WTC11 (cell line): ENCODE data around the gene TGDS.

Experiments used
- CREB1 ChIP-seq: sonication (generic); formaldehyde crosslinking; IDR thresholded peaks from 2 replicates; pipeline ENCODE4 v1.8.0; 2023; ENCODE audit warnings: mild to moderate bottlenecking, missing genetic modification reagents
- GABPB1 ChIP-seq: sonication (generic); formaldehyde crosslinking; IDR thresholded peaks from 2 replicates; pipeline ENCODE4 v1.8.1; 2023; ENCODE audit warnings: mild to moderate bottlenecking, missing genetic modification reagents
- TEAD4 ChIP-seq: sonication (generic); formaldehyde crosslinking; IDR thresholded peaks from 2 replicates; pipeline ENCODE4 v1.8.0; 2022; ENCODE audit warnings: mild to moderate bottlenecking, missing genetic modification reagents
- TF ChIP-seq, protein P1 (sequence below): fragments of 200-600 bp; IDR thresholded peaks from 2 replicates; pipeline ENCODE4 v1.8.0; 2022; ENCODE audit warnings: antibody characterized with exemption
- TF ChIP-seq, protein P2 (sequence below): sonication (generic); formaldehyde crosslinking; IDR thresholded peaks from 2 replicates; pipeline ENCODE4 v1.8.1; 2023; ENCODE audit warnings: mild to moderate bottlenecking, missing genetic modification reagents, moderate library complexity

- TF ChIP-seq, protein P1, sequence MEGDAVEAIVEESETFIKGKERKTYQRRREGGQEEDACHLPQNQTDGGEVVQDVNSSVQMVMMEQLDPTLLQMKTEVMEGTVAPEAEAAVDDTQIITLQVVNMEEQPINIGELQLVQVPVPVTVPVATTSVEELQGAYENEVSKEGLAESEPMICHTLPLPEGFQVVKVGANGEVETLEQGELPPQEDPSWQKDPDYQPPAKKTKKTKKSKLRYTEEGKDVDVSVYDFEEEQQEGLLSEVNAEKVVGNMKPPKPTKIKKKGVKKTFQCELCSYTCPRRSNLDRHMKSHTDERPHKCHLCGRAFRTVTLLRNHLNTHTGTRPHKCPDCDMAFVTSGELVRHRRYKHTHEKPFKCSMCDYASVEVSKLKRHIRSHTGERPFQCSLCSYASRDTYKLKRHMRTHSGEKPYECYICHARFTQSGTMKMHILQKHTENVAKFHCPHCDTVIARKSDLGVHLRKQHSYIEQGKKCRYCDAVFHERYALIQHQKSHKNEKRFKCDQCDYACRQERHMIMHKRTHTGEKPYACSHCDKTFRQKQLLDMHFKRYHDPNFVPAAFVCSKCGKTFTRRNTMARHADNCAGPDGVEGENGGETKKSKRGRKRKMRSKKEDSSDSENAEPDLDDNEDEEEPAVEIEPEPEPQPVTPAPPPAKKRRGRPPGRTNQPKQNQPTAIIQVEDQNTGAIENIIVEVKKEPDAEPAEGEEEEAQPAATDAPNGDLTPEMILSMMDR: no peak
- no peak for TF ChIP-seq TEAD4 (CRISPR knock-in tag)
- TF ChIP-seq, protein P2, sequence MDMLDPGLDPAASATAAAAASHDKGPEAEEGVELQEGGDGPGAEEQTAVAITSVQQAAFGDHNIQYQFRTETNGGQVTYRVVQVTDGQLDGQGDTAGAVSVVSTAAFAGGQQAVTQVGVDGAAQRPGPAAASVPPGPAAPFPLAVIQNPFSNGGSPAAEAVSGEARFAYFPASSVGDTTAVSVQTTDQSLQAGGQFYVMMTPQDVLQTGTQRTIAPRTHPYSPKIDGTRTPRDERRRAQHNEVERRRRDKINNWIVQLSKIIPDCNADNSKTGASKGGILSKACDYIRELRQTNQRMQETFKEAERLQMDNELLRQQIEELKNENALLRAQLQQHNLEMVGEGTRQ (CRISPR knock-in tag): no peak
- TF ChIP-seq CREB1 (CRISPR knock-in tag): no peak
- TF ChIP-seq GABPB1: no peak
Observed at GRCh38 chr13:94585543-94586101, 10.3 kb downstream of the TGDS start.
